Measurements from ENCODE around the gene CDC42EP4. TPM values are rescaled to one million over a fixed set of nuclear protein-coding genes. Genes with fewer than 3 reads are reported as not detected.

Gene CDC42EP4
- total RNA-seq, 1 donor from 2014 or later: 124 TPM

- Mint-ChIP-seq H3K27me3 (ENCODE audit: unreplicated experiment) (peaks cover 6% of the 10 kb centered on the region), H3K4me1 (ENCODE audit: low read depth, unreplicated experiment) (peaks cover 37% of the 10 kb centered on the region), H3K4me3 (ENCODE audit: unreplicated experiment) (peak overlapping the region; percentile 82), H3K36me3 (ENCODE audit: unreplicated experiment) (no peaks in the 10 kb centered on the region), H3K9me3 (ENCODE audit: unreplicated experiment) (peaks cover 1% of the 10 kb centered on the region), H3K27ac (ENCODE audit: unreplicated experiment) (no peak overlapping the region)
- no peak for TF ChIP-seq CTCF (IDR thresholded peaks at IDR 0.05; ENCODE audit: partially characterized antibody, unreplicated experiment)
- no peak for DNase-seq
Observed at GRCh38 chr17:73304971-73305812, 6.6 kb downstream of the CDC42EP4 start.

DNA sequence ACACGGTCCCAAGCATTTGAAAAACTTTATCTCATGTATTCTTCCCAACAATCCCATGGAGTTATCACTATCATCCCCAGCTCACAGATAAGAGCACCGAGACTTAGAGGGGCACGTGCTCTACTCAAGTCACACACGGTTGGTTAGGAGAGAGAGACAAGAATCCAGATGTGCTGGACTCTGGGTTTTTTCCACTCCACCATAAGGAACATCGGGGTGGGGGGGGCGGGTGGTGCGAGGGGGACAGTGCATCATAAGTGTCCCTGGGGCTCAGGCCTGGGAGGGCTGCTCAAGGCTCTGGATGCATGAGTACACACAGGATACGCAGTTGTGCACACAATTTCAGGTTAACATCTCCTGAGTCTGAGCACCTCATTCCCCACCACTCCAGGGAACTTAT, 7.4 kb downstream of the CDC42EP4 start:
- peaks cover 4% of the 10 kb centered on the region for H3K27me3 Mint-ChIP-seq (ENCODE audit: unreplicated experiment)
- no peaks in the 10 kb centered on the region for H3K9me3 Mint-ChIP-seq (ENCODE audit: unreplicated experiment)
- no peak for DNase-seq
- TF ChIP-seq CTCF (IDR thresholded peaks at IDR 0.05; ENCODE audit: partially characterized antibody, unreplicated experiment): no peak
- H3K4me3 Mint-ChIP-seq (ENCODE audit: unreplicated experiment): peak overlapping the region; percentile 82
- peaks cover 42% of the 10 kb centered on the region for H3K4me1 Mint-ChIP-seq (ENCODE audit: low read depth, unreplicated experiment)
- H3K36me3 Mint-ChIP-seq (ENCODE audit: unreplicated experiment): no peaks in the 10 kb centered on the region
- peak overlapping the region; percentile 39 for H3K27ac Mint-ChIP-seq (ENCODE audit: unreplicated experiment)

DNA sequence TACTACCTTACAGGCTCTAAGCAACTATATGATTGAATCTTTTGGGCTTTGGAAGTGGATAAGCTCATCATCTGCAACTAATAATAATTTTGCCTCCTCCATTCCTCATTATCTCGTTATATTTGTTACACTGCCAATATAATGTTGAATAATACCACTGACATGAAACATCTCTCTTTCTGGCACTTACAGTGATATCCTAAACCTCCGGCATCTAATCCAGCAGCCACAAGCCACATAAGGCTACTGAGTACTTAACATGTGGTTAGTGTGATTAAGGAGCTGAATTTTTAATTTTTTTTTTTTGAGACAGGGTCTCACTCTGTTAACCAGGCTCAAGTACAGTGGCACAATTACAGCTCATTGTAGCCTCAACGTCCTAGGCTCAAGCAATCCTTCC, 9.6 kb downstream of the CDC42EP4 start:
- Mint-ChIP-seq H3K4me3 (ENCODE audit: unreplicated experiment) (no peak overlapping the region), H3K36me3 (ENCODE audit: unreplicated experiment) (no peaks in the 10 kb centered on the region), H3K27ac (ENCODE audit: unreplicated experiment) (no peak overlapping the region), H3K4me1 (ENCODE audit: low read depth, unreplicated experiment) (peaks cover 44% of the 10 kb centered on the region), H3K9me3 (ENCODE audit: unreplicated experiment) (no peaks in the 10 kb centered on the region), H3K27me3 (ENCODE audit: unreplicated experiment) (peaks cover 2% of the 10 kb centered on the region)
- no peak for DNase-seq
- no peak for TF ChIP-seq CTCF (IDR thresholded peaks at IDR 0.05; ENCODE audit: partially characterized antibody, unreplicated experiment)

DNA sequence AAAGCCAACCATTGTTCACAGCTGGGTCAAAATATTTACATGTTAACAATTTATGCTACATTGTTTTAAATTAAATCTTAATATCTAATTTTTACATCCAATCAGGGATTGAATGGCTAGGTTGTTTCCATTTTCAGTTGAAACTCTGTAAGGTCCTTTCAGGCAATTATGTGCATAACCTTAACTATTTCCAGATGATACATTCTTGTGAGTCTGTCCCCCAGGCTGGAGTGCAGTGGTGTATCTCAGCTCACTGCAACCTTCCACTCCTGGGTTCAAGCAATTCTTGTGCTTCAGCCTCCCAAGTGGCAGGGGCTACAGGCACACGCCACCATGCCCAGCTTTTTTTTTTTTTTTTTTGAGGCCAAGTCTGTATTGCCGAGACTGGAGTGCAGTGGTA, 10.4 kb downstream of the CDC42EP4 start:
- Mint-ChIP-seq H3K9me3 (ENCODE audit: unreplicated experiment) (no peaks in the 10 kb centered on the region), H3K4me3 (ENCODE audit: unreplicated experiment) (no peak overlapping the region), H3K4me1 (ENCODE audit: low read depth, unreplicated experiment) (peaks cover 39% of the 10 kb centered on the region), H3K27me3 (ENCODE audit: unreplicated experiment) (peaks cover 2% of the 10 kb centered on the region), H3K36me3 (ENCODE audit: unreplicated experiment) (no peaks in the 10 kb centered on the region), H3K27ac (ENCODE audit: unreplicated experiment) (no peak overlapping the region)
- DNase-seq: no peak
- no peak for TF ChIP-seq CTCF (IDR thresholded peaks at IDR 0.05; ENCODE audit: partially characterized antibody, unreplicated experiment)

DNA sequence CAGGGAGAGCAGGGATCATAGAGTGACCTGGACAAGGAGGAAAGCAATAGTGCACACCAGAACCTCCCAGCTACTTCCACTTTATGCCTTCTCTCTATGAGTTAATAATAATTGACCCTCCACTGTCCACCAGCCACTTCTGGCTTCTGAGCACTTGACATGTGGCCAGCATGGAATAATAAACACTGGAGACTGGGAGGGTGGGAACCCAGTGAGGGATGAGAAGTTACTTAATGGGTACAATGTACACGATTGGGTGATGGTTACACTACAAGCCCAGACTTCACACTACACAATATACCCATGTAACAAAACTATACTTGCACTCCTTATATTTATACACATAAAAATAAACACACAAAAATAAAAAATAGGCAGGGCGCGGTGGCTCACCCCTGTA, 11.4 kb downstream of the CDC42EP4 start:
- no peak for DNase-seq
- peaks cover 33% of the 10 kb centered on the region for H3K4me1 Mint-ChIP-seq (ENCODE audit: low read depth, unreplicated experiment)
- H3K9me3 Mint-ChIP-seq (ENCODE audit: unreplicated experiment): no peaks in the 10 kb centered on the region
- peaks cover 2% of the 10 kb centered on the region for H3K27me3 Mint-ChIP-seq (ENCODE audit: unreplicated experiment)
- H3K36me3 Mint-ChIP-seq (ENCODE audit: unreplicated experiment): no peaks in the 10 kb centered on the region
- TF ChIP-seq CTCF (IDR thresholded peaks at IDR 0.05; ENCODE audit: partially characterized antibody, unreplicated experiment): no peak
- H3K4me3 Mint-ChIP-seq (ENCODE audit: unreplicated experiment): no peak overlapping the region
- no peak overlapping the region for H3K27ac Mint-ChIP-seq (ENCODE audit: unreplicated experiment)
